ENCODE data around the gene EPB41L2.

Gene EPB41L2

DNA sequence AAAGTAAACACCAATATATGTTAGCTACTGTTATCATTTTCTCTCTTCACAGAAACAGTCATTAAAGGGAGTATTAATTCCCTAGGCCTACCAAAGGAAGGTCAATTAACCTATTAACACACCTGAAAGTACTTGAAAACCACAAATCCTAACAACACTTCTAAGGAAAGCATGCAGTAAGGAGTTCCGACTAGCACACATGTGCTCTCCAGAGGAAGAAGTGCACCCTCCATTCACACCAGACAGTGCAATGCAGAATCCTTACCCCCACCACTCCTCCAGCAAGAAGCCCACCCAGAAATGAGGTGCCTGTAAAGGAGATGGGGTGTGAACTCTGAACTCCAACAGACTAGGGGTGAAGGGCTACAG lies 58.7 kb downstream of the EPB41L2 start:
- Histone ChIP-seq H3K27ac (ENCODE audit: low read depth, low read length, severe bottlenecking) (no peak overlapping the region), H3K4me3 (ENCODE audit: extremely low read depth, insufficient read depth, low read length, poor library complexity, severe bottlenecking) (no peak overlapping the region), H3K9me3 (ENCODE audit: control insufficient read depth, low read length) (peaks cover 22% of the 10 kb centered on the region), H3K4me1 (ENCODE audit: control insufficient read depth, insufficient read depth, low read length, poor library complexity, severe bottlenecking) (peaks cover 21% of the 10 kb centered on the region), H3K36me3 (ENCODE audit: control insufficient read depth, insufficient read depth, low read length) (no peaks in the 10 kb centered on the region)
- WGBS, 2 experiments (ENCODE audit: insufficient coverage in 2 of 2) = no CpG with 5 or more reads among the region's 1 CpG

DNA sequence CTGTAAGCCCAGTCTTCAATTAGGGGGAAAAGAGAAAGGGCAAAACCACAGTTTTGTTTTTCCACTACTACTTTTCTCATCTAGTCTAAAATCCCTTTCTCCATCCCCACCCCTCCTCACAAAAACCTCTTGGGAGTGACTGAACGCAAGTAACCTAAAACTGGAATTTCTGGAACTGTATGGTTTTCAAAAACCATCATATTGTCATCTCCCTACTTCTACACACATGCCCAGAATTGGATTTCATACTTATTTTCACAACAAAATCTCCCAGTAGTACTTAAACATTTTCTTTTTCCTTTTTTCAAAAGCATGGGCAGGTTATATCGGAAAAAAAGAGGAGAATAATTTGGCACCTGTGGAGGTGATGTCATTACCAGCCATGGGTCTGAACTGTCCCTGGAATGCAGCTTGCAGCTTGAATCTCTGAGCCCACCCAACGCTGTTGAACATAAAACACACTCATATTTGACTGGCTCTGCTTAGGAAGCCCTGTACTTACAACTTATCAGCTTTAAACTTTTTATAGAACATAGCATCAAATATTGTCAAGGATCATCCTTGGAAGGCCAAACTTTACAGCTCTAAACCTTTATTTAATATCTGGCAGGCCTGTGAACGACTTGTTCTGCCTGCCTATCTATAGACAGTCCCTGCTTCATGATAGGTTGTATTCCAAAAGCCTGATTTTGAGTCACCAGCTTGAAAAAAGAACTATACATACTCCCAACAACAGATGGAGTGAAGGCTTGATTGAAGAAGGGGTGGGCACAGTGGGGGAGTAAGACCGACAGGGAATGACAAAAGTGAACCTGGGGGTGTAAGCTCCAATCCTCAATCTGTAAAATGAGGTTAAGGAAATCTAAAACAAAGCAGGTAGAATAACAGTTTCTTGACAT lies 59.3 kb downstream of the EPB41L2 start:
- Histone ChIP-seq H3K27ac (ENCODE audit: low read depth, low read length, severe bottlenecking) (no peak overlapping the region), H3K9me3 (ENCODE audit: control insufficient read depth, low read length) (peaks cover 20% of the 10 kb centered on the region), H3K36me3 (ENCODE audit: control insufficient read depth, insufficient read depth, low read length) (no peaks in the 10 kb centered on the region), H3K4me1 (ENCODE audit: control insufficient read depth, insufficient read depth, low read length, poor library complexity, severe bottlenecking) (peaks cover 21% of the 10 kb centered on the region), H3K4me3 (ENCODE audit: extremely low read depth, insufficient read depth, low read length, poor library complexity, severe bottlenecking) (no peak overlapping the region)
- WGBS, 2 experiments (ENCODE audit: insufficient coverage in 2 of 2) = 76 to 82% methylated on average over 3 to 4 of the region's 5 CpGs

- no peak overlapping the region for H3K27ac ChIP-seq (ENCODE audit: low read depth, low read length, severe bottlenecking)
- no peaks in the 10 kb centered on the region for H3K36me3 ChIP-seq (ENCODE audit: control insufficient read depth, insufficient read depth, low read length)
- H3K4me3 ChIP-seq (ENCODE audit: extremely low read depth, insufficient read depth, low read length, poor library complexity, severe bottlenecking) = no peak overlapping the region
- peaks cover 9% of the 10 kb centered on the region for H3K9me3 ChIP-seq (ENCODE audit: control insufficient read depth, low read length)
- 100% methylated on average over 1 of the region's 3 CpGs; no CpG with 5 or more reads in 1 of the 2 experiments for WGBS, 2 experiments (ENCODE audit: insufficient coverage in 2 of 2)
- peaks cover 21% of the 10 kb centered on the region for H3K4me1 ChIP-seq (ENCODE audit: control insufficient read depth, insufficient read depth, low read length, poor library complexity, severe bottlenecking)
These were observed 60.4 kb downstream of the EPB41L2 start for GRCh38 chr6:131002661-131002980.

GRCh38 chr6:131001945-131002660 lies 60.9 kb downstream of the EPB41L2 start:
- WGBS, 2 experiments (ENCODE audit: insufficient coverage in 2 of 2) = 78 to 100% methylated on average over 1 to 5 of the region's 8 CpGs
- Histone ChIP-seq H3K4me1 (ENCODE audit: control insufficient read depth, insufficient read depth, low read length, poor library complexity, severe bottlenecking) (peaks cover 21% of the 10 kb centered on the region), H3K9me3 (ENCODE audit: control insufficient read depth, low read length) (peaks cover 4% of the 10 kb centered on the region), H3K36me3 (ENCODE audit: control insufficient read depth, insufficient read depth, low read length) (no peaks in the 10 kb centered on the region), H3K27ac (ENCODE audit: low read depth, low read length, severe bottlenecking) (no peak overlapping the region), H3K4me3 (ENCODE audit: extremely low read depth, insufficient read depth, low read length, poor library complexity, severe bottlenecking) (no peak overlapping the region)

DNA sequence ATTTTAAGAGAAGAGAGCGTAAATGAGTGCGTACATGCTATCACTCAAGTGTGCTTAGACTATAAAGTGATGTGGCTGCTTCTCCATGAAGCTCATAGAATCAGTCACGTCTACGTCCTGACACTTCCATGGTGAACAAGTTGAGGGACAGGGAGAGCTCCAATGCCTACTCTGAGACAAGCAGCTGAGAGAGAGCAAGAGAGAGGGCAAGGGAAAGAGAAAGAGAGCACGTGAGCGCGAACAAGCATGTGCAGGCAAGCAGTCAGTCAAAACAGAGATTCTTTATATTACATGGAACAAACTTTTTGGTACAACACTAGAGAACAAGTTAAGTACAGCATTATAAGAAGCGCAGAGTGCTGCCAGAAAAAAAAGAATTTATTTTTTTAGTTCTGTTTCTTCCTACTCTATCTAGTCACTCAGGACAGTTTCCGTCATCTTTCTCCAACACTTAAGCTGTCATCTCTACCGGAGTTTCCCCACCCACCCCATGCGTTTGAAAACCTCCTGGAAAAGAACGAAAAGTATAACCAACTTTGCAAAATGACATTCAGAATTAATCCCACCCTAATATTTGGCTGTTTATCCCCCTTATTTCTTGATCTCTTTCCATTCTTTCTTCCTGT lies 61.8 kb downstream of the EPB41L2 start:
- WGBS, 2 experiments (ENCODE audit: insufficient coverage in 2 of 2) = 77 to 92% methylated on average over 4 to 7 of the region's 12 CpGs
- peak overlapping the region; percentile 20 for H3K27ac ChIP-seq (ENCODE audit: low read depth, low read length, severe bottlenecking)
- H3K9me3 ChIP-seq (ENCODE audit: control insufficient read depth, low read length) = no peaks in the 10 kb centered on the region
- no peaks in the 10 kb centered on the region for H3K36me3 ChIP-seq (ENCODE audit: control insufficient read depth, insufficient read depth, low read length)
- peaks cover 26% of the 10 kb centered on the region for H3K4me1 ChIP-seq (ENCODE audit: control insufficient read depth, insufficient read depth, low read length, poor library complexity, severe bottlenecking)
- H3K4me3 ChIP-seq (ENCODE audit: extremely low read depth, insufficient read depth, low read length, poor library complexity, severe bottlenecking) = no peak overlapping the region

DNA sequence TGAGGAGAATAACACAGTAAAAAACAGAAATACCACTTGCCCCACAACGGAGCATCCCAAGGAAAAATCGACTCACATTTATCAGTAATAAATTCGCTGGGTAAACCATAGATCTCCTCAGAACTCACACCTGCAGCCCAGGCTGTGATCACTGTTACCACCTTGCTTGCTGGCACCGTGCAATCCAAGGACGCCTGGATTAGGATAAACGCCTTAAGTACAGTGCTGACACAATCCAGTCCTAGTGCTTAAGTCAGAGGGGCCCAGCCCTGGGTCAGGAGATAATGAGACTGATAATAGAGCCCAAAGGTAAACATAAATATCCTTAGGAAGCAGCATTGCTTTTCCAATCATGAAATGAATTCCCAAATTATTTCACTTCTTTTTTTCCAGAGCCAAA lies 62.5 kb downstream of the EPB41L2 start:
- H3K27ac ChIP-seq (ENCODE audit: low read depth, low read length, severe bottlenecking) = no peak overlapping the region
- H3K36me3 ChIP-seq (ENCODE audit: control insufficient read depth, insufficient read depth, low read length) = no peaks in the 10 kb centered on the region
- no peak overlapping the region for H3K4me3 ChIP-seq (ENCODE audit: extremely low read depth, insufficient read depth, low read length, poor library complexity, severe bottlenecking)
- H3K4me1 ChIP-seq (ENCODE audit: control insufficient read depth, insufficient read depth, low read length, poor library complexity, severe bottlenecking) = peaks cover 33% of the 10 kb centered on the region
- no peaks in the 10 kb centered on the region for H3K9me3 ChIP-seq (ENCODE audit: control insufficient read depth, low read length)
- WGBS, 2 experiments (ENCODE audit: insufficient coverage in 2 of 2) = 70 to 85% methylated on average over 3 of the region's 6 CpGs

DNA sequence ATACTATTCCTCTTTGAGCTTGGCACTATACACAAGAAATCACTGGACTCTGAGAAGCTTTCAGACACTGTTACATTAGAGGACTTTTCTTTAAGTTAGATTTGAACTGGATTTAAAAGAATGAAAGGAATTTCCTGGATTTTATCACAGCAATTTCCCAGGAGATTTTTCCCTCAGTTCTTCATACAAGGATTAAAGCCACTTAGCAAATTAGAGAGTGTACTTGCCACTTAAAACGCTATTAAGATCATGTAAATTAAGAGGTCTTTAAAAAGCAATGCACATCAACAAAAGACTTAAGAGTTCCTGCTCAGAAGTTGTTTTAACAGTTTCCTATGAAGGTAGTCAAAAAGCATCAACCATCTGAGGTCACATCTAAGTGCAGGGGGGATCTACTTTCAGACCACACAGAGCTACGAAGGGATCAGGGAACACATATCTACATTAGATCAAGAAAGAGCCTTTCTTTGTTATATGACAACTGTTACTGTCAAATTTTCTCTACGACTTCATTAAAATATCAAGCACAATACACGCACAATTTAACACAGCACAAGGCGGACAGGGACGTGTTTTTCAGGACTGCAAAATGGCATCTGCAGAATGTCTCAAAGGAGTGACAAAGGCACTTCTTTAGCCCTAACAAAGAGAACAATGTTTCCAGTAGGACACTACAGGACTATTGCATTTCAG lies 65.8 kb downstream of the EPB41L2 start:
- WGBS, 2 experiments (ENCODE audit: insufficient coverage in 2 of 2) = 20% methylated on average over 1 of the region's 6 CpGs; no CpG with 5 or more reads in 1 of the 2 experiments
- Histone ChIP-seq H3K9me3 (ENCODE audit: control insufficient read depth, low read length) (no peaks in the 10 kb centered on the region), H3K27ac (ENCODE audit: low read depth, low read length, severe bottlenecking) (peak overlapping the region; percentile 97), H3K4me3 (ENCODE audit: extremely low read depth, insufficient read depth, low read length, poor library complexity, severe bottlenecking) (no peak overlapping the region), H3K36me3 (ENCODE audit: control insufficient read depth, insufficient read depth, low read length) (no peaks in the 10 kb centered on the region), H3K4me1 (ENCODE audit: control insufficient read depth, insufficient read depth, low read length, poor library complexity, severe bottlenecking) (peaks cover 40% of the 10 kb centered on the region)

DNA sequence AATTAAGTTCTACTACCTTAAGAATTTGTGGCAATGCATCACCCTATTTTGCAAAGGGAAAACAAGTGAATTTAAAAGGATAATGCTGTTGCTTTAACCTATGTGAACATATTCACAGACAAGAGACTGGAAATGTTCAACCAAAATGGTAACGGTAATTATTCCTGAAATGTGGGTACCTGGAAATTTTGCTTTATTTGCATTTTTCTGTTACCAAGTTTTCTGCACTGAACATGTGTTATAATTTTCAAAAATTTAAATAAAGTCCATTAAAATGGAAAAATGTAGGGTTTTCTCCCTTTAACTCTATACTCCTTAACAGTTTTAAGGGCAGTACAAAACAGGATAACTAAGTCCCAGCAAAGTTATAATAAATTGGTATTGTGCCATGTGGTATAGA lies 66.4 kb downstream of the EPB41L2 start:
- Histone ChIP-seq H3K4me3 (ENCODE audit: extremely low read depth, insufficient read depth, low read length, poor library complexity, severe bottlenecking) (no peak overlapping the region), H3K9me3 (ENCODE audit: control insufficient read depth, low read length) (no peaks in the 10 kb centered on the region), H3K36me3 (ENCODE audit: control insufficient read depth, insufficient read depth, low read length) (no peaks in the 10 kb centered on the region), H3K27ac (ENCODE audit: low read depth, low read length, severe bottlenecking) (peak overlapping the region; percentile 97), H3K4me1 (ENCODE audit: control insufficient read depth, insufficient read depth, low read length, poor library complexity, severe bottlenecking) (peaks cover 38% of the 10 kb centered on the region)
- 100% methylated on average over 1 of the region's 1 CpG; no CpG with 5 or more reads in 1 of the 2 experiments for WGBS, 2 experiments (ENCODE audit: insufficient coverage in 2 of 2)

- no peaks in the 10 kb centered on the region for H3K9me3 ChIP-seq (ENCODE audit: control insufficient read depth, low read length)
- peaks cover 31% of the 10 kb centered on the region for H3K4me1 ChIP-seq (ENCODE audit: control insufficient read depth, insufficient read depth, low read length, poor library complexity, severe bottlenecking)
- no peak overlapping the region for H3K4me3 ChIP-seq (ENCODE audit: extremely low read depth, insufficient read depth, low read length, poor library complexity, severe bottlenecking)
- H3K36me3 ChIP-seq (ENCODE audit: control insufficient read depth, insufficient read depth, low read length) = no peaks in the 10 kb centered on the region
- peak overlapping the region; percentile 97 for H3K27ac ChIP-seq (ENCODE audit: low read depth, low read length, severe bottlenecking)
- whole genome bisulfite sequencing, 2 experiments (ENCODE audit: insufficient coverage in 2 of 2) = no CpG with 5 or more reads among the region's 2 CpGs
These were observed 67.1 kb downstream of the EPB41L2 start for GRCh38 chr6:130995783-130996447.
